ENCODE measurements around the gene RGS9BP.

DNA sequence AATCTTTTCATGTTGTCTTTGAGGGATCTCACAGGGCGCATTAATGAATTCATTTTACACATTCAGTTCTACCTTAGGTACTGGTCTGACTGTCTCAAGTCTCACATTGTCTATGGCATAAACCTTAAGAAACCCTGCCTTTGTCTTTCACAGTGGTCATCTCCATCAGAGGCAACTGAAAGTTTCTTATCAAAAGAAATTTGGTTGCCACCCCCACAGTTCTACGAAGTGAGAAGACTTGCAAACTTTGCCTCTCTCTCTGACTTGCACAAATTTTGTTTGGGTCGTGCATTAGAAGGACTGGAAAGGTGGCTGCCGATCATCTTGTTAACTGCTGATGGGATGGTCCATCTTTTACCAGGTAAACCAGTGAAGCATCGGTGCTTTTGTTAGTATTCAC is 33.4 kb downstream of the RGS9BP start:
- no peak for TF ChIP-seq EZH2 (IDR thresholded peaks at IDR 0.05; ENCODE audit: insufficient read depth, poor library complexity, severe bottlenecking)
- TF ChIP-seq EZH2phosphoT487 (IDR thresholded peaks at IDR 0.05; ENCODE audit: insufficient read depth, low read depth): no peak
